Panc1 (cell line): ENCODE data around the gene ADAM22.

Source experiments
- POLR2AphosphoS5 ChIP-seq: IDR thresholded peaks from 2 replicates; pipeline ENCODE4 v1.6.1; 2012; ENCODE audit warnings: mild to moderate bottlenecking, low read depth, low read length, moderate library complexity
- REST ChIP-seq, 2 experiments: IDR thresholded peaks; 2 replicates each; pipeline ENCODE4 v1.6.1; 2011 to 2012; ENCODE audit warnings: low read depth in 2 of 2, control low read depth in 1 of 2, low read length in 1 of 2, mild to moderate bottlenecking in 1 of 2, moderate library complexity in 1 of 2; ENCODE audit not compliant: insufficient read depth in 1 of 2
- SIN3A ChIP-seq: IDR thresholded peaks from 2 replicates; pipeline ENCODE4 v1.6.1; 2012; ENCODE audit warnings: low read depth, mild to moderate bottlenecking, low read length, moderate library complexity, borderline replicate concordance; ENCODE audit not compliant: insufficient read depth
- TCF7L2 ChIP-seq: IDR thresholded peaks from 2 replicates; pipeline ENCODE4 v1.6.1; 2011; ENCODE audit warnings: mild to moderate bottlenecking, low read depth, low read length, inconsistent platforms
- TF ChIP-seq, protein P1 (sequence below): fragments of 450-650 bp; IDR thresholded peaks from 2 replicates; pipeline ENCODE4 v1.5.1; 2017; ENCODE audit warnings: mild to moderate bottlenecking

GRCh38 chr7:88214456-88214855, 280.4 kb downstream of the ADAM22 start:
- TF ChIP-seq, protein P1, sequence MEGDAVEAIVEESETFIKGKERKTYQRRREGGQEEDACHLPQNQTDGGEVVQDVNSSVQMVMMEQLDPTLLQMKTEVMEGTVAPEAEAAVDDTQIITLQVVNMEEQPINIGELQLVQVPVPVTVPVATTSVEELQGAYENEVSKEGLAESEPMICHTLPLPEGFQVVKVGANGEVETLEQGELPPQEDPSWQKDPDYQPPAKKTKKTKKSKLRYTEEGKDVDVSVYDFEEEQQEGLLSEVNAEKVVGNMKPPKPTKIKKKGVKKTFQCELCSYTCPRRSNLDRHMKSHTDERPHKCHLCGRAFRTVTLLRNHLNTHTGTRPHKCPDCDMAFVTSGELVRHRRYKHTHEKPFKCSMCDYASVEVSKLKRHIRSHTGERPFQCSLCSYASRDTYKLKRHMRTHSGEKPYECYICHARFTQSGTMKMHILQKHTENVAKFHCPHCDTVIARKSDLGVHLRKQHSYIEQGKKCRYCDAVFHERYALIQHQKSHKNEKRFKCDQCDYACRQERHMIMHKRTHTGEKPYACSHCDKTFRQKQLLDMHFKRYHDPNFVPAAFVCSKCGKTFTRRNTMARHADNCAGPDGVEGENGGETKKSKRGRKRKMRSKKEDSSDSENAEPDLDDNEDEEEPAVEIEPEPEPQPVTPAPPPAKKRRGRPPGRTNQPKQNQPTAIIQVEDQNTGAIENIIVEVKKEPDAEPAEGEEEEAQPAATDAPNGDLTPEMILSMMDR, result no peak
- no peak for TF ChIP-seq POLR2AphosphoS5
- TF ChIP-seq SIN3A, result no peak
- TF ChIP-seq TCF7L2, result no peak
- TF ChIP-seq REST (IDR thresholded peaks at IDR 0.05; ENCODE audit: insufficient read depth in 1 of 2, low read depth in 2 of 2, low read length in 1 of 2), result no peak
